Measurements from ENCODE around the gene ADCY9.
"Not testable (repeated sequence)": the region's sequence is repeated elsewhere in the genome, so short reads cannot be mapped to it uniquely, and the experiment has no call there.

Gene ADCY9

DNA sequence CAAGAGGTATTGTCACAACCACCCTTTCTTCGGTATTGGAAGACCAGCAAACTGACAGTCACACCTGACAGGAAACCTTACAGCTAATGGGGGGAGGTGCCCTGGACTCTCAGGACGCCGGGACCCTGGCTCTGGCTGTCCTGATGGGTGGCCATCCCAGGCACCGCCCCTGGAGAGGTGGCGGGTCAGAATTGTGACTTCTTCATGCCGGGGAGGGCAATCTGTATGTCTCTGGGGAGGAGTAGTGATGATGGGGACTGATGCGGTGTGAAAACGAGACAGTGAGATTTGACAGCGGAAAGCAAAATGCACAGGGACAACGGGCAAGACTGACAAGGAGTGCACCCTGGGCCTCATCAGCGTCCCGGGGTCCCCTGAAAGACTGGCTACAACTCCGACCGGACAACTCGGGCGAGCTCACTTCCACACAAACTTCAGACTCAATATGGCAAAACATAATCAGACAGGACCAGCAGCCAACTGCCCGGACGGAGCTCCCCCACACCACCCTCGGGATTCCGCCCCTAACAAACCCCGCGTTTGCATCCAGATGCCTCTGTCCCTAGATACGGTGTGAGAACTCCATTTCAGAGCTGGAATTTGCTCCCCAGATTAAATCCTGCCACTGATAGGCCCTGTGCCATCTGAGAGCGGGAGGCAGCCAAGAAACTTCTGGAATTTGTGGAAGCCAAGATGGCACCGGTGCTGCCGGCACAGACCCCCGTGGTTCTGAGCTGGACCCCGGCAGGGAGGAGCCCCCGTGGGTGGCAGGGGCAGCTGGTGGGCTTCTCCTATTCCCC lies 152.2 kb downstream of the ADCY9 start:
- no peak for DNase-seq (ENCODE audit: extremely low spot score)
- POLR2A ChIA-PET: no interaction called here
- CTCF ChIA-PET: interaction anchor here (1.2 kb wide), 2 partner anchors 25 to 38 kb away, joined by 3 to 4 read pairs; no protein-coding TSS in a partner anchor
- TF ChIP-seq, protein P1, sequence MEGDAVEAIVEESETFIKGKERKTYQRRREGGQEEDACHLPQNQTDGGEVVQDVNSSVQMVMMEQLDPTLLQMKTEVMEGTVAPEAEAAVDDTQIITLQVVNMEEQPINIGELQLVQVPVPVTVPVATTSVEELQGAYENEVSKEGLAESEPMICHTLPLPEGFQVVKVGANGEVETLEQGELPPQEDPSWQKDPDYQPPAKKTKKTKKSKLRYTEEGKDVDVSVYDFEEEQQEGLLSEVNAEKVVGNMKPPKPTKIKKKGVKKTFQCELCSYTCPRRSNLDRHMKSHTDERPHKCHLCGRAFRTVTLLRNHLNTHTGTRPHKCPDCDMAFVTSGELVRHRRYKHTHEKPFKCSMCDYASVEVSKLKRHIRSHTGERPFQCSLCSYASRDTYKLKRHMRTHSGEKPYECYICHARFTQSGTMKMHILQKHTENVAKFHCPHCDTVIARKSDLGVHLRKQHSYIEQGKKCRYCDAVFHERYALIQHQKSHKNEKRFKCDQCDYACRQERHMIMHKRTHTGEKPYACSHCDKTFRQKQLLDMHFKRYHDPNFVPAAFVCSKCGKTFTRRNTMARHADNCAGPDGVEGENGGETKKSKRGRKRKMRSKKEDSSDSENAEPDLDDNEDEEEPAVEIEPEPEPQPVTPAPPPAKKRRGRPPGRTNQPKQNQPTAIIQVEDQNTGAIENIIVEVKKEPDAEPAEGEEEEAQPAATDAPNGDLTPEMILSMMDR (IDR thresholded peaks at IDR 0.05; ENCODE audit: control extremely low read depth, extremely low read depth, low read depth, missing control alignments): no peak

DNA sequence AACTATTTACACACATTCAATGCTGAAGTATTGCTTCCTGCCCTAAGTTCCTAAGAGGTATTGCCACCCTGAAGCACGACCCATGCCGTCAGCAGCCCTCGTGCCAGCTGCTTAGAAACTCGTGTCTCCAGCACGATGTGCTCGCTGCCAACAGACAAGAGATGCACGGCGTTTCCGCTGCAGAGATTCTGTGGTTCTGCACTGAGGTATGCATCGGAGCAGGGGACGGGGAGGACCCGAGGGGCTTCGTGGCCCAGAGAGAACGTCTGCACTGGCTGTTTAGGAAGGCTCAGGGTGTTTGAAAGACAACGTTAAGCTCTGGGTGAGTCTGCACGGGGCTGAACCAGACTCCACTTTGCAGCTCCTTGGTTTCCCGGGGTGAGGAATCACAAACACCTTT lies 153.0 kb downstream of the ADCY9 start:
- DNase-seq (ENCODE audit: extremely low spot score): no peak
- POLR2A ChIA-PET: no interaction called here
- TF ChIP-seq, protein P1 (IDR thresholded peaks at IDR 0.05; ENCODE audit: control extremely low read depth, extremely low read depth, low read depth, missing control alignments): no peak
- CTCF ChIA-PET: interaction anchor here (1.2 kb wide), 2 partner anchors 24 to 39 kb away, joined by 3 to 4 read pairs; no protein-coding TSS in a partner anchor

DNA sequence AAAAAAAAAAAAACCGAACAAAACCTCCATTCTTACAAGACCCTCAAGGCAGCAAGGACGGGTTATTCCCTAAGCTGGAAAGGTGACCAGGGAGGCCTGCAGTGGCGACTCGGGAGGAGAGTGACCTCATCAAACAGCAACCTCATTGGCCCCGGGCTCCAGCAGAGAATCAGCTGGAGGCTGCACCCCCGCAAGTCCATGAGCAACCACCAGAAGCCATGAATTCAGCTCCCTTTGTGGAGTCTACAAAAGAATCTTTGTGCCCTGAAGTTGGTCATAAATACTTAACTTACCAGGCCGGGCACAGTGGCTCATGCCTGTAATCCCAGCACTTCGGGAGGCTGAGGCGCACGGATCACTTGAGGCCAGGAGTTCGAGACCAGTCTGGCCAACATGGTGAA lies 154.8 kb downstream of the ADCY9 start:
- no peak for DNase-seq (ENCODE audit: extremely low spot score)
- ChIA-PET CTCF (no interaction called here), POLR2A (no interaction called here)
- TF ChIP-seq, protein P1 (IDR thresholded peaks at IDR 0.05; ENCODE audit: control extremely low read depth, extremely low read depth, low read depth, missing control alignments): no peak

DNA sequence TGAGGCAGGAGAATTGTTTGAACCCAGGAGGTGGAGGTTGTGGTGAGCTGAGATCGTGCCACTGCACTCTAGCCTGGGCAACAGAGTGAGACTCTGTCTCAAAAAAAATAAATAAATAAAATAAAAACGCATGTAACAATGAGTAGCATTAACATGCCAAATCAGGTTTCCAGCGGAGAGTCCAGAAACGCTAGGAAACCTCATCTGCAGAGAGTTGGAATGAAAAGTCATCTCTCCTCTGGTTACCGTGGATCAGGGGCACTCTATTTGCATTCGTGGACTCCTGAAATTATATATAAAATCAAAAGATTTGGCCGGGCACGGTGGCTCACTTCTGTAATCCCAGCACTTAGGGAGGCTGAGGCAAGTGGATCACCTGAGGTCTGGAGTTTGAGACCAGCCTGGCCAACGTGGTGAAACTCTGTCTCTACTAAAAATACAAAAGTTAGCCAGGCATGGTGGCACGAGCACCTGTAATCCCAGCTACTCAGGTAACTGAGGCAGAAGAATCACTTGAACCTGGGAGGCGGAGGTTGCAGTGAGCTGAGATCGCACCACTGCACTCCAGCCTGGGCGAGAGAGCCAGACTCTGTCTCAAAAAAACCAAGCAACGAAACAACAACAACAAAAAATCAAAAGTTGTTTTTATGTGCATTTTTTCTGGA lies 156.2 kb downstream of the ADCY9 start:
- DNase-seq (ENCODE audit: extremely low spot score); POLR2A ChIA-PET; CTCF ChIA-PET: not testable (repeated sequence)

DNA sequence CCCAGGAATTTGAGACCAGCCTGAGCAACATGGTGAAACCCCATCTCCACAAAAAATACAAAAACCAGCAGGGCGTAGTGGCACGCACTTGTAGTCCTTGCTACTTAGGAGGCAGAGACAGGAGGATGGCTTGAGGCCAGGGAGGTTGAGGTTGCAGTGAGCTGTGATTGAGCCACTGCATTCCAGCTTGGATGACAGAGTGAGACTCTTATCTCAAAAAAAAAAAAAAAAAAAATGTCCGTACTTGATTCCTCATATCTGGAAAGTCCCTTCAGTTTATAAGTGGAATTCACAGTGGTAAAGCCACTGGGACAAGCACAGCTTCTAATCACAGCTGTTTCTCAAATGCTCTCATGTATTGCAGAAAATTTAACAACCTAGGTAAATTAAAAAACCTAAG lies 157.1 kb downstream of the ADCY9 start:
- CTCF ChIA-PET: interaction anchor here (0.8 to 1.5 kb wide), 2 partner anchors 24 to 34 kb away, joined by 3 read pairs; no protein-coding TSS in a partner anchor
- DNase-seq (ENCODE audit: extremely low spot score): no peak
- POLR2A ChIA-PET: no interaction called here
- TF ChIP-seq, protein P1 (IDR thresholded peaks at IDR 0.05; ENCODE audit: control extremely low read depth, extremely low read depth, low read depth, missing control alignments): no peak

DNA sequence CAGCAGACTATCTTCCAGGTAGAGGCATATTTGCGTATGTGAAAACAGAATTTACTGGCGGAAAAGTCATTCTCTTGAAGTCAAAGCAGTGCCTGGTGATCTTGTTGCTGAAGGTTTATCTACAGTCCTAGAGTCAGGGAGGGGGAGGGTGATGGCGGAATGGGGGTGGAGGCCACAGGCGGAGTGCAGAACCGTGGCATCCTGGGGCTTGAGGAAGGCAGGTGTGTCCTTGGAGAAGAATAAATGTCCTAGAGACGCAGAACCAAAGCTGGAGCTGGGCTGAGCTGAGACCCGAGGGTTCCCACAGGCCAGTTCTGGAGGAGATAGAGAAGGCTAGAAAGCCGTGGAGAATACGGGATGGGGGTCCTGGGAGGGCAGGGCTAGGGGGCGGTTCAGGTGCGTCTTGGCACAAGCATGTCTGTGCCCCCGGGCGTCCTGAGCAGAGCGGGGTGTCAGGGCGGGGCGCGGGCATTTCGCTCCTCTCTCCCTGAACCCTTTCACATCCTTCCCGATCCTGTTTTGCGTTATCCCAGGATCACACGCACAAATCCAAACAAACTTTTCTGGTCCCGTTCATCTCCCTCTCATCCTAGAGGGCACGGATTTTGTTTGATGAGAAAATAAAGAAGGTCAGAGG lies 158.8 kb downstream of the ADCY9 start:
- ChIA-PET CTCF (no interaction called here), POLR2A (no interaction called here)
- DNase-seq (ENCODE audit: extremely low spot score): no peak
- TF ChIP-seq, protein P1 (IDR thresholded peaks at IDR 0.05; ENCODE audit: control extremely low read depth, extremely low read depth, low read depth, missing control alignments): no peak

Measured in GM10248 (cell line).